ENCODE data around the gene HS3ST4.

HS3ST4 gene

DNA sequence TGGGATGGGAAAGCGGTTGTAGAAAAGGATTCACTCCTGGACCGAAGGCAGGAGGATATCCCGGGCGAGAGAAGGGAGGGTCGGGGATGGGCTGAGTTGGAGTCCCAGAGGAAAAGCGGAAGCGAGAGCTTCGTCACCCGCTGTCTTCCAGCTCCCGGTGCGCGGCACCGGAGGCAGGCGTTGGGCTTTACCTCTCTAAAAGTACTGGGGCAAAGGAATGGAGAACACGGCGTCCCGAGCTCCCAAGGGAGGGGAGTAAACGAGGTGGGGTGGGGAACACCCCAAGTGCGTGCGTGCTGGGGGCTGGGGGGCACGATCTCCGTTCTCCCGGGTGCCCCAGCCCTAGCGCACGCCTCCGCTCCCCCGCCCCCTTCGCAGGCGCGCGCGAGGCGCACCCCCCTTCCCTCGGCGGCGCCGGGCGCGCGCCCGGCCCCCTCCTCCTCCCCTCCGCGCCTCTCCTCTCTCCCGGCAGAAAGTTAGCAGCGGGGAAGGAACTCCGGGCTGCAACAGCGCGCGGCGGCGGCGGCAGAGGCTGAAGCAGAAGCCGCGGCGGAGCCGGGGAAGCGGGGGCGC is at the start of gene HS3ST4:
Gene HS3ST4 (plus strand): TSS at position 441 of the 573 bp plus-strand sequence.
- DNase-seq, result peak in 3 of 14 donors; percentile 3 to 50 (median 23)

DNA sequence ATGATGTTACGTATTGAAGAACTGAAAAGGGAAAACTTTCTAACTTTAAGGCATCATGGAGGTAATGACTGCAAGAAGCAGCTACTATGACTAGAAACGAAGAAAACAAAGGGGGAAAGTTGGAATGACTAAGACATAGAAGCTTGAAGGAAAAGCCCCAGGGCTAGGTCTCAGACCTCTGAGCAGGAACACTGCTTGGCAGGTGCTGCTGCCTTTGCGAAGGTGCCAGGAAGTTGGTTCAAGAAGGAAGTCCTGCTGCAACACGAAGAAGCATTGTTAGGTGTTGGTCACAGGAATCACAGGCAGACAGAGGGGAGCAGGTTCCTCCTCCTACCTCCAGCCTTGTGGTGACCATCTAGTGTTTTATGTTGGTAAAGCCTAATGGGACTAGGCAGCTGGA is 48.1 kb upstream of the HS3ST4 start:
- DNase-seq, result no peak

DNA sequence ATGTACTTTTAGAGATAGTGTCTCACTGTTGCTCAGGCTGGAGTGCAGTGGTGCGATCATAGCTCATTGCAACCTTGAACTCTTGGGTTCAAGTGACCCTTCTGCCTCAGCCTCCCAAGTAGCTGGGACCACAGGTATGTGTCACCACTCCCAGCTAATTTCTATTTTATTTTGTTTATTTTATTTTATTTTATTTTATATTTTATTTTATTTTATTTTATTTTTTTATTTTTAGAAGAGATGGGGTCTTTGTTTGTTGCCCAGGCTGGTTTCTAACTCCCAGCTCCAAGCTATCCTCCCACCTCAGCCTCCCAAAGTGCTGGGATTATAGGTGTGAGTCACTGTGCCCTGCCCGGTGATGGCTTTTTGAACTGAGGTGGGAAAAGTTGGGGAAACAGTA is 35.1 kb upstream of the HS3ST4 start:
- DNase-seq, result no peak

DNA sequence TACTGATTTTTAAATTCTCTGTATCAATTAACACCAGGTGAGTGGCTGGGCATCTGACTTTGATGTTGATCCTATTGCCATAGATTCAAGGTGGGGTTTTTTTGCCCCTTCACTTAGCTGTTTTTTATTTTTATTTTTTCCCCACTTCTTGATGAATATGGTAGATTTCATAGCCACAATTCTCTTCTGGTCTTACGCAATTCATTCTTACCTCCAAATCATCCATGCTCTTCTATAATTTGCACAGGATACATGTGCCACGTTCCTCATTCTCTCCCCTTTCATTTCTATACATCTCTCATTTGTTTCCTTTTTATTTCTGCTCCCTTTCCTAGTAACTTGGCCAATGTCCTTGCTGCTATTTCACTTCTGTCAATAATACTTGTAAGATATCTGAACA is 14.9 kb upstream of the HS3ST4 start:
- DNase-seq, result no peak

DNA sequence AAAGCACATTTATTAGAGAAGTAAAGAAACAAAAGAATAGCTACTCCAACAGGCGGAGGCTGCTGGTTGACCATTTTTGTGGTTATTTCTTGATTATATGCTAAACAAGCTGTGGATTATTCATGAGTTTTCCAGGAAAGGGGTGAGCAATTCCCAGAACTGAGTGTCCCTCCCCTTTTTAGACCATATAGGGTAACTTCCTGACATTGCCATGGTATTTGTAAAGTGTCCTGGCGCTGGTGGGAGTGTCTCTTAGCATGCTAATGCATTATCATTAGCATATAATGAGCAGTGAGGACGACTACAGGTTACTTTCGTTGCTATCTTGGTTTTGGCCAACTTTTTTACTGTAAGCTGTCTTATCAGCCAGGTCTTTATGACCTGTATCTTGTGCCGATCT is 12.2 kb upstream of the HS3ST4 start:
- no peak for DNase-seq

DNA sequence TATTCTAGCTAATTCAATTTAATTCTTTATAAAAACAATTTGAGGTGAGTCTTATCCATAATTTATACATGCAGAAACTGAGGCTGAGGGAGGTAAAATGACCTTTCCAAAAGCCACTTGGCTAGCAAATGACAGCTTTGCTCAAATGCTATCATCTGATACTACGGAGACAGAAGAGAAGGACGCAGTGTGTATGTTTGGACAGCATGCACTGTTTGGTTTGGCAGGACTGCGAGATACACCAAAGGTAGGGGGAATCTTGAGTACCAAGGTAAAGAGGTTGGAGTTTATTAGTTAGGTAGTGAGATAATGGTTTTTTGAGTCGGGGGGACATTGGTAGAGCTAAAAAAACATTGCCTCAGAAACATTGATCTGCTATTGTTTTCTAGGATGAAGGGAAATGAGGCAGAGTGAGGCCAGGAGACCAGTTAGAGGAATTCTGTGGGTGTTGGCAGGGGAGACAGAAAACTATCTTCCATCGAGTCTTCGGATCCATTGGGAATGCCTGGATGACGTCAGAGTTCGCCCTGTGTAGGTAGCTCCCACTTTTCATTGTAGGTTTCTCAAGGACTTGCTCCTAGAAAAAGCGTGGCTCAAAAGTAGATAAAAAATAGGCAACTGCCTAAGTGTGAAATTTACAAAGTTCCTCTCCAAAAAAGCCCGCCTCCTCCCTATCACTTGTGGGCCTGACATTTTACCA is 2.5 kb upstream of the HS3ST4 start:
- DNase-seq, result no peak

DNA sequence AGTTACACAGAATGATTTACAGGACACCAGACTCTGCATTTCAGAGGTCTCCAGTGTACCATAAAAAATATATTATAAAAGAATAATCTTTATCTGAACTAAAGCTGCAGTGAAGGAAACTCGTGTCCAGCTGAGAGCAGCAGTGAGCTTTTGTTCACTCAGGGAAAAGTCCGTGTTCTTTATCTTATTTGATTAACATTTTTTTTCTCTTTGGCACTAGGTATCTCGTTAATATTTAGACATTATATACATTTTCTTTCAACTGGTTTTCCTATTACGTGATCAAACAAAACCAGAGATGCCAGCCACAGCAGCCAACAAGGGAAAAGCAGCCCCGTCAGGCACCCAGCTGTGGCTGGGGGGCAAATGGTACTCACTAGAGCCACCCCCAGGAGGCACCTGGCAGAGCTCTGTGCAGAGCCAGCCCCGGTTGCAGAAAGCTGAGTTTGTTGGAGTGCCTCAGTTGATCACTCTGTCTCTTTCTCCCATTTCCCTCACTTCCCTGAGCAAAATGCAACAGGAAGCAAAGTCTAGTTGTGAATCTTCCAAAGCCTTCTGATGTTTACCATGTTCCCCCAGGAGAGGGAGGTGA is 1.1 kb upstream of the HS3ST4 start:
- DNase-seq, result no peak

DNA sequence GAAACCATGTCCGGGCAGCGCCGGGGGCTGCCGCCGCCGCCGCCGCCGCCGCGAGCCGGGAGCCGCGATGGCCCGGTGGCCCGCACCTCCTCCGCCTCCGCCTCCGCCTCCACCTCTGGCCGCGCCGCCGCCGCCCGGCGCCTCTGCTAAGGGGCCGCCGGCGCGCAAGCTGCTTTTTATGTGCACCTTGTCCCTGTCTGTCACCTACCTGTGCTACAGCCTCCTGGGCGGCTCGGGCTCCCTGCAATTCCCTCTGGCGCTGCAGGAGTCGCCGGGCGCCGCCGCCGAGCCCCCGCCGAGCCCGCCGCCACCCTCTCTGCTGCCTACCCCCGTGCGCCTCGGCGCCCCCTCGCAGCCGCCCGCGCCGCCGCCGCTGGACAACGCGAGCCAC is 587 bp downstream of the HS3ST4 start:
- DNase-seq, result peak in 1 of 14 donors; percentile 30

DNA sequence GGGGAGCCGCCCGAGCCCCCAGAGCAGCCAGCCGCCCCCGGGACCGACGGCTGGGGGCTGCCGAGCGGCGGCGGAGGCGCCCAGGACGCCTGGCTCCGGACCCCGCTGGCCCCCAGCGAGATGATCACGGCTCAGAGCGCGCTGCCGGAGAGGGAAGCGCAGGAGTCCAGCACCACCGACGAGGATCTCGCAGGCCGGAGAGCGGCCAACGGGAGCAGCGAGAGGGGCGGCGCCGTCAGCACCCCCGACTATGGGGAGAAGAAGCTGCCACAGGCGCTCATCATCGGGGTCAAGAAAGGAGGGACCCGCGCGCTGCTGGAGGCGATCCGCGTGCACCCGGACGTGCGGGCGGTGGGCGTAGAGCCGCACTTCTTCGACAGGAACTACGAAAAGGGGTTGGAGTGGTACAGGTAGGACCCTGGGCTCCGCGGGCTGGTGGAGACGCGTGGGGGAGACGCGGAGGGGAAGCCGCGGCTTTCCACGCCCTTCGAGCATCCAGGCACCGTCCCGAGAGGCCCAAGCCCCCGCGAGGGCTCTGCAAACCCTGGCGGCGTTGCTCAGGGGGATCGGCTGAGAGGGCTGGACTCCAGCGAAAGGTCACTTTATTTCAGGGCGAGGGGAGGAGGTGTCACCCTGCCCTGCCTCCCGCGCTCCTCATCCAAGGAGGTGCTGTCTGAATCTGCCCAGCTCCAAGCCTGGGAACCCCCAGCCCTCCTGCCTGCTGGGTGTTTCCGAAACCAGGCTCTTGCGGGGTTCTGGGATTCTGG is 1.2 kb downstream of the HS3ST4 start:
- DNase-seq, result no peak

DNA sequence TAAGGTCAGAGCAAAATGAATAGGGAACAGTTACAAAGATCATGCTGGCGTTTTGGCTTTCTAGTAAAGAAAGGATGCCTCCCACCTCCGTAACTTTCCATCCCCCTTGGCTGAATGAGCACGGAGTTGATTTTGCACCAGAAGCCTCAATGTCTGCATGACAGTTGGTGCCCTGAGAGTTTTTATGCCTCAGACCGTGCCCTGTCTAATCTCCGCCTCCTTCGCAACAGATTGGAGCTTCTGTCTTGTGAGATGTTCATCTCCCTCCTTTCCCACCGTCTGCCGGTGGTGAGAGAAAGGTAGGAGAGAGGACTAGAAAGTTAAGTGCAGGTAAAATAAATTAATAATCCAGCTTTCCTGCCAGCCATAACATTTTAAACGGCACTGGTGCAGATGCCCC is 1.9 kb downstream of the HS3ST4 start:
- DNase-seq, result no peak

DNA sequence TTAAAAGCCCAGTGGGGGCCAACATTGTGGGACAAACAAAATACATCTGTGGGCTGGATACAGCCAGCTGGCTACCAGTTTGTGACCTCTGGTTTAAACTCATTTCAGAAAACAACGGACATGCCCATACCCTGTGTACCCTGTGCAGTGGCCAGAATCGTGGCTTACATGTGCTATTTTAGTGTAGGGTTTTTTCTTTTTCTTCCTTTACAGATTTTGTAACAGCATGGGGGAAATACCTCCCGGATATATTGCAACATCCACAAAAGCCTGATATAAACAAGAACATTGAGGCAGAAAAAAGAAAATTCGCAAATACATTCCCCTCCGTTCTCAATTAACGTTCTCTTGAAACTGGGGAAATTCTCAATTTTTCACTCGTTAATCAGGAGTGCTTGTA is 7.3 kb downstream of the HS3ST4 start:
- peak in 2 of 14 donors; percentile 4 to 8 for DNase-seq

DNA sequence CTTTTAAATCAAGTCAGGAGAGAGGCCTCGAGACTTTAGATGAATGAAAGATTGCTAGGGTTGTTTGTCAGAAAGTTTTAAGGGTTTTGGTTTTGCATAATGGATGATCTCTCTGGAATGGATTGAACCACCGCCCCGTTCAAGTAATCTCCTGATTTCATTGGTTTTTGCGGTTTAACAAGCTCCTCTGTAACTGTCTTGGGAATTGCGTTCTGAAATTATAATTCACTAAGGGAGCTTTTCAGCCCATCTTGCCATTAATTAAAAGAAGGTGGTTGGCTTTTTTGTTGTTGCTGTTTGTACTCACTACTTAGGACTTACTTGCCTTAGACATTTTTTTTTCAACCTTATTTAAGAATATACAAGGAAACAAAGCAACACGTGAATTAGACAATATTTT is 8.8 kb downstream of the HS3ST4 start:
- DNase-seq, result no peak

DNA sequence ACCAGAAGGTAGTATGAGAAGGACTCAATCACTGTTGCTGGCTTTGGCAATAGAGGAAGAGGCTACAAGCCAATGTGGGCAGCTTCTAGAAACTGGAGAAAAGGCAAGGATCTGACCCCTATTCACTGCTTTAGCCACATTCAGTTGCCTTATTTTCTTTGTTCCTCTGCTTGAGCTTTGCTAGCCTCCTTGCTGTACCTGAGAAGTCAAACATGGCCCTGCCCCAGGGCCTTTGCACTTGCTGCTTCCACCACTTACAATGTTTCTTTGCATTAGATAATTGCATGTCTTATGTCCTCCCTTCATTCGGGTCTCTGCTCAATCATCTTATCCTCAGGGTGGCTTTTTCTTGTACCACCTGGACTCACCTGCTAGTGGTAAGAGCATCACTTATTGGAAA is 15.8 kb downstream of the HS3ST4 start:
- no peak for DNase-seq

DNA sequence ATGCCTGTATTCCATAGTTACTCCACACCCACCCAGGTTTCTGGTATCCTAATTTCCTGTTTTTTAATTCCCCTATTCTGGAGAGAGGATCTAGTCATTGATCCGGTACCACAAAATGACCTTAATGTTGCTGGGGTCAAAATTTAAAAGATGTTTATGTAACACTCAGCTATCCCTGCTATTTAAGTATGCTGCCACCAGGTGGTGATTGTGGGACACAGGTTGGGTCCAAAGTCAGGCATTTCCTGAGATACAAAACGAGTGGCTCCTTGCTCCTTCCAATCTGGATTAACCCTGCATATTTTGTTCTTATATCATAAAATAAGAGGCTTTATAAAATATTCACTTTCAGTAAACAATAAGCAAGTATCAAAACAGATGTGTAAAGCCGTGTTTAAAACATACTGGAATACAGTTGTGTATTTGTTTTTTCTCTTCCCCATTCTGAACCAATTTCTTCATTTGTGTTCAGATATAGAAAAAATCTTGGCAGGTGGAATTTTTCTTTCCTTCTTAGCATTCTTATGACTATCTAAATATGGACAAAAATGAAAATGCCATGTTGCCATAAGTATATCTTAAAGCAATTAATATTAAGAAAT is 16.3 kb downstream of the HS3ST4 start:
- no peak for DNase-seq

DNA sequence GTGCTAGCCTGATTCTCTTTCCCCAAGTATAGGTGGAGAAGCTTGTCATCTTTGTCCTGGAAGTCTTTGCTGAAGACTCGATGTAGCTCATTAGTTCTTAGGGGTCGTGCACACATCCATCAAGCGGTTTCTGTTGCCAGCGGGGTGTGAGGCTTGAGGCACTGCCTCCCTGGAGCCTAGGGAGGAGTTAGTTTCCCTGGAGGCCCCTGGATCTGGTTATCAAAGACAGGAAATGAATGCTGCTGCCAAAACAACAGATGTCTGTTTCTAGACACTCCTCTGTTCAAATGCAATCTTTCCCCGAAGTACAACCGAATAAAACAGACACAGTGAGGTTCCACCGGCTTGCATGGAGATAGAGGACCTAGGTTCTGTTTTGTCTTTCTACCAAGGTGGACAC is 17.5 kb downstream of the HS3ST4 start:
- no peak for DNase-seq

DNA sequence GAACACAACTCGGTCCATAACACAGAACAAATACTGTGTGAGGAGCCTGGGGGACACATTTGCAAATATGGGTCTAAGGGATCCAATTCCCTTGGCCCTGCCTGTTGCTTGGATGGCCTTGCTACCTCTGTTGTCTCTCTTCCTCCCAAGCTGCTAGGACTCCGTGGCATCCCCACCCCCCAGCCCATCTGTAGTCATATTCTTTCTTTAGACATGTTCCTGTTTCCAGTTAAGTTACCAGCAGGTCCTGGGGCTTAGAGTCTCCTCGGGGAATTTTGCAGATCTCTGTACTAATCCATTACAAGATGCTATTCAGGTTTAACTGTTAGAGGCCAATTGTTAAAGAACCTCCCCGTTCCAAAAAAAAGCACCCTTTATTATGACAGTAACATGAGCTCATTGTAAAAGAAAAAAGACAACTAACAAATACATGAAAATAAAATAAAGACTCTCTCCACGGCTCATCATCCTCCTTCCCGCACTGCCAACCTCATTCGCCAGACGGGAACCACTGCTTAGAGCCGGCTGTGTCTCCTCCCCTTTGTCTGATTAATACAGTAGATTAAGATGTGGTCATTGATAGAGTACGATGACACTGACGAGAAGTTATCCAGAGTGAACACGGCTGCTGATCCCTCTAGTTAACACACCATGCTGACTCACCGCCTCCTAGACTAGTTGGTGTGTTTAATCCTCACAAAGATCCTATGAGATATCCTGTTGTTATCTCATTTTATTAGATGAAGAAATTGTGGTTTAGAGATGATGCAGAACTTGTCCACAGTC is 22.2 kb downstream of the HS3ST4 start:
- peak in 1 of 14 donors; percentile 5 for DNase-seq

DNA sequence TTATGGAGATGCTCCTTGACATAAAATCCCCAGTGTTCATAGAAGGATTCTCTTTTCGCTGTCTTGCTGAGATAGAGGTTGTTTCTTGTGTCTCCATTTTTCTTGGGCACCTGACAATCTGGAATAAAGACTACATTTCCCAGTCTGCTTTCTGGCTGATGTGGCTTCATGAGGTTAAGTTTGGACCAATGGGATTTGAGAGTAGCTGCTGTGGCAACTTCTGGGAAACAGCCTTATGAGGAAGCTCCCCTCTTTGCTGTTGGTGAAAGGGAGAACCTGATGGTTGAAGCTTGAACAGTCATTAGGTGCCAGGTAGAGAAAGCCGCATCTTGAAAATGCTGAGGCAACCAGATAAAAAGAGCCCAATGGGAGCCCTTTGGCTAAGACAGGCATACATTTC is 24.4 kb downstream of the HS3ST4 start:
- DNase-seq, result no peak

DNA sequence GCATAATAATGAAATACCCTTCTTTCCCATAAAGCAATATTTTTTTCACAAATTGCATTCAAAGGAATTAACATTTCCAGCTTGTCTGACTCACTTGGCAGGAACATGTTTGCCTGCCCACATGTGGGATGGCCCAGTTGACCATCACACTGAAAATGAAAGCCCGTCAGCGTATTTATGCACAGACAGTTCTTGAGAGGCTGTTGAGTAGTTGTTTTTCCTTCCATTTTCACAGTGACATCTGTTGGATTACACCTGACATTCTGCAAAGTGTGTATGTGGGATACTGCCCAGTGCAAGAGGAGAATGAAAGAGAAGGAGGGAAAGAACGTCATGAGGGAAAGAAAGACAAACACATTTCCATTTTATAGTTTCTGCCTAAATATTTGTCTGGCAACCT is 29.7 kb downstream of the HS3ST4 start:
- no peak for DNase-seq

DNA sequence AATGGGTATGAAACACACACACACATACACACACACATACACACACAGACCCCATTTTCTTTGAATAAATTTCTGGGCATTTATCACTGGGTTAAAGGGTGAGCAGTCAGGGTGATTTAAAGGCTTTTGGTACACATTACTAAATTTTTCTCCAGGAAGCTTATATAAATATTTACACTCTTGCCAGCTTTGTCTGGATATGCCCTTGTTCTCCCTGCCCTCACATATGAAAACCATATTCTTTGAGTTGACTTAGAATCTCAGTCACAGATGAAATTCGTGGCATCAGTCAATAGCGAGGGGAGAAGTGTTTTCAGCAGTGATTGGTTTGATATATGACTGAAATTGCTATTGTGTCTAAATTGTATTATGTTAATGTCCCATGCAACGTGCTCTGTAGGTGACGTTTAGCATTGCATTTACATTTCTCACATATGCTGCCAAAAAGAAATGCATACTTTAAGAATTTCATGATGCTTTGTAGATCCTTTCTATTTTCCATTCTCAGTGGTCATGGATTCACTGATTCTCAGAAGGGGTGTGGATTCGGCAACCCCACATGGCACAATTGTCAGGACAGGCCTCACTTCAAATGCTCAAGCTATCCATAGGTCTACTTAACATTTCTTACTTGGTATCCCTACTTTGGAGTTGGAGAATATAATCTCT is 34.8 kb downstream of the HS3ST4 start:
- DNase-seq, result no peak

DNA sequence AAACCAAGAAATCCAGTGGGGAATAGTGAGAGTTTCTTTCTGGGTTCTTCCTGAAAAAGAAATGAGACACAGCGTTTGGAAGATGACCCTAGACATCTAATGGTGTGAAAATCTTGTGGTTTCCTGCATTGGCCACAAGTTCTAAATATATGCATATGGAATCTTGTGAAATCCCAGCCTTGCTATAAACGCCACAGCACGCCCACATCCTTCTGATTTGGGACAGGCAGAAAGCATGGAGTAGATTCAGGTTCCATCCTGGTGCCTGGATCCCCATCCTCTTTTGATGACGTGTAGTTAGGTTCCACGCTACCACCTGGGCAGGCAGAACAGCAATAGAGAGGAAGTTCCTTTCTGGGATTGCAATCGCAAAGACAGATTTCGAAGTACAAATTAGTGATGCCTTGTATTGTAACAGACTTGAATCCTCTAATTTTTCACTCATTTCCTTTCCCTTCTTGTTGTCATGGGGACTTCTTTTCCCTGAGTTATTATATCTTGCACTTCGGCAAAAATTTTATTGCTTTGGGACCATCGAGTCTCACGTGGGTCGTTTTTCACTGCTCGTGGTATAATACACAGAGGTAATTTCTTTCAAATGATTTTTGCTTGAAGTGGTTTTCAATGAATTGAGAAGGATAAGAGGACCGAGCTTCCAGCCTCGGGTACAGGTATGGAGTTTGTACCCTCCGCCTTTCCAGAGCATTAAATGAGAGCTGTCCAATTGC is 37.6 kb downstream of the HS3ST4 start:
- DNase-seq, result no peak

DNA sequence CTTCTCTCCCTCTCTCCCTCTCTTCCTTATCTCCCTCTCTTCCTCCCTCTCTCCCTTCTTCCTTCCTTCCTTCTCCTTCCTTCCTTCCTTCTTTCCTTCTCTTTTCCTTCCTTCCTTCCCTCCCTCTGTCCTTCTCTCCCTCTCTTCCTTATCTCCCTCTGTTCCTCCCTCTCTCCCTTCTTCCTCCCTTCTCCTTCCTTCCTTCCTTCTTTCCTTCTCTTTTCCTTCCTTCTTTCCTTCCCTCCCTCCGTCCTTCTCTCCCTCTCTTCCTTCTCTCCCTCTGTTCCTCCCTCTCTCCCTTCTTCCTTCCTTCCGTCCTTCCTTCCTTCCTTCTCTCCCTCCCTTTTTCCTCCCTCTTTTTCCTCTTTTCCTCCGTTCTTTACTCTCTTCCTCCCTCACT is 38.6 kb downstream of the HS3ST4 start:
- DNase-seq, result no peak

Measured in C1 segment of cervical spinal cord (tissue), 14 donors.